G401 (cell line): ENCODE data around the gene ISG15. TPM values are rescaled to one million over a fixed set of nuclear protein-coding genes. Genes with fewer than 3 reads are reported as not detected.
"Not testable (repeated sequence)": the region's sequence is repeated elsewhere in the genome, so short reads cannot be mapped to it uniquely, and the experiment has no call there.

Experiments
- DNase-seq: peaks from one replicate; pipeline ENCODE4 v3.0.0-alpha.2; 2015; ENCODE audit warnings: low spot score
- in situ Hi-C: cut with HindIII; loops from 2 replicates; pipeline ENCODE4 v1.10.0; 2016; ENCODE audit warnings: low sequenced_read_pairs, mixed read lengths
- total RNA-seq: library from RNA; depleted of rRNA; stranded (reverse); fragments of >200 nt; shearing (Covaris generic); gene quantifications from 2 replicates; pipeline ENCODE4 v1.2.3, GENCODE V29; 2014

Gene ISG15
- total RNA-seq, 1 experiment from 2014 or later: 213 TPM

DNA sequence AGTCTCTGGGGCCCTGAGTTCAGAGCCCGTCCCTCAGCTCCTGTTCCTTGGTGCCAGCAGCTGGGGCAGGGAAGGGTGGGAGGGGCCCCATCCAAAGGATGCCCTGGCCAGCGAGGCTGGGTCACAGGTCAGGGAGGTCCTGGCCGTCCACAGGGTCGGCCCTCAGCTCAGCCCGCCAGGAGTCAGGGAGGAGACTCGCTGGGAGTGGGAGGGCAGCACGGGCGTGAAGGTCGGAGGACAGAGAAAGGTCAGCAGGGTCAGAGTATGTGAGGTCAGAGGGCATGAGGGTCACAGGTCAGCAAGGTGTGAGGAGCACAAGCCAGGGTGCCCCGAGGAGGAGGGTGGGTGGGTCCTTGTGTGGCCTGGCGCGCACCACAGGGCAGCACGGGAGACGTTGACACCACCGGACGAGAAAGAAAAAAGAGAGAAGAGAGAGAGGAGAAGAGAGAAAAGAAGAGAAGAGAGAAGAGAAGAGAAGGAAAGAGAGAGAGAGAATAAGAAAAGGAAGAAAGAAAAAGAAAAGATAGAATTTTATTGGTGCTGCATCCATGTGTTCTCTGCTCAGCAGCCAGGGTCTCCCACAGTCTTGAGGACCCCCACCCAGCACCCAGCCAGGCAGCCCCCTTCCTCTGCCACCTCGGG is 38.5 kb upstream of the ISG15 start:
- in situ Hi-C loops: no loop called here
- DNase-seq: no peak

DNA sequence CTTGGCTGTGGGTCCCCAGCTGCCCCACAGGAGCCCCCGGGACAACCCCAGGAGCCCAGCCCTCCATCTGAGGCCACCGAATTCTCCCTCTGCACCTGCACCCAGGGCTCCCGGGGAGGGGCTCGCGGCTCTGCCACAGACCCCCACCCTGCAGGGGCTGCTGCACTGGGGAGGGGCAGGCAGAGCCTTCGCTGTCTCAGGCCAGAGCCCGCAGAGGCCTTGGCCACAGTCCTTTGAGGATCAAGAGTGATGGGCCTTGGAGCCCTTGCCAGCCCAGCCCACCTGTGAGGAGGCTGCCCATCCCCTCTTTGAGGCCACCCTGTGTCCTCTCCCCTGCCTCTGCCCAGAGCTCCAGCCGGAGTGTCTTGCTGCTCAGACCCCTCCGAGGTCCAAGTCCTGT is 37.9 kb upstream of the ISG15 start:
- DNase-seq: no peak
- in situ Hi-C loops: no loop called here

DNA sequence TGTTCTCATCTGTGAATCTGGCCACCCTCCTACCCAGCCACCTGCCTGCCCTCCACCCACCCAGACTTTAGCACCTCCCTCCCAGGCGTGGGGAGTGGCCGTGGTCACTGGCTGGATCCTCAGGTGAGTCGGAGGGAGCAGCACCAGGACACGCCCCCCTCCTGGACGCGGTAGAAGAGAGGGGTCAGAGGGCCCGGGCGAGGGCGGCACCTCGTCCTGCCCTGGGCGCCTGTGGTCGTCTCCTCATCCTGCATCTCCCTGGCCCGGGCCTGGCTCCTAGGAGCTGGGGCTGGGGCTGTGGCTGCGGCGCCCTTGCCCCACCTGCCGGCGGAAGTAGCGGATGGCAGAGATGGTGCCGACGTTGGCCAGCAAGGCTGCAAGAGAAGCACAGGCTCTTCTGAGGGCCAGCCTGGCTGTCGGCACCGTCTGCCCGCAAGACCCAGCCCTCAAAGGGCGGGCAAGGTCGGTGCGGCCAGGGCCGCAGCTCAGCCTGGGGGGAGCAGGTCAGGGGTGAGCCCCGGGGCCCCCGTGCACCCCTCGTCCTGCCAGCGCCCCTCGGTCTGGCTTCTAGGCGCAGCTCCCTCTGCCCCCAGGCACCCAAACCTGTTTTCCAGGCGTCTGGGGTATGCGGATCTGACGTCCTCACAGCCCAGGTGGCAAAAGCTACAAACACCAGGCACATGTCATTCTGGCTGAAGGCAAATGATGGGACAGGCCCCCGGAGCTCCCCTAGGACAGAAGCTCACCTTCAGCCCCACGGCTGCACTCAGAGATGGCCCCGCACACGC is 37.2 kb upstream of the ISG15 start:
- in situ Hi-C loops: no loop called here
- DNase-seq: peak; percentile 34

DNA sequence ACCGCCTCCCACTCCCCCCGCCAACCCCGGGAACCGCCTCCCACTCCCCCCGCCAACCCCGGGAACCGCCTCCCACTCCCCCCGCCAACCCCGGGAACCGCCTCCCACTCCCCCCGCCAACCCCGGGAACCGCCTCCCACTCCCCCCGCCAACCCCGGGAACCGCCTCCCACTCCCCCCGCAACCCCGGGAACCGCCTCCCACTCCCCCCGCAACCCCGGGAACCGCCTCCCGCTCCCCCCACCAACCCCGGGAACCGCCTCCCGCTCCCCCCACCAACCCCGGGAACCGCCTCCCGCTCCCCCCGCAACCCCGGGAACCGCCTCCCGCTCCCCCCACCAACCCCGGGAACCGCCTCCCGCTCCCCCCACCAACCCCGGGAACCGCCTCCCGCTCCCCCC is 36.5 kb upstream of the ISG15 start:
- DNase-seq, in situ Hi-C loops: not testable (repeated sequence)

DNA sequence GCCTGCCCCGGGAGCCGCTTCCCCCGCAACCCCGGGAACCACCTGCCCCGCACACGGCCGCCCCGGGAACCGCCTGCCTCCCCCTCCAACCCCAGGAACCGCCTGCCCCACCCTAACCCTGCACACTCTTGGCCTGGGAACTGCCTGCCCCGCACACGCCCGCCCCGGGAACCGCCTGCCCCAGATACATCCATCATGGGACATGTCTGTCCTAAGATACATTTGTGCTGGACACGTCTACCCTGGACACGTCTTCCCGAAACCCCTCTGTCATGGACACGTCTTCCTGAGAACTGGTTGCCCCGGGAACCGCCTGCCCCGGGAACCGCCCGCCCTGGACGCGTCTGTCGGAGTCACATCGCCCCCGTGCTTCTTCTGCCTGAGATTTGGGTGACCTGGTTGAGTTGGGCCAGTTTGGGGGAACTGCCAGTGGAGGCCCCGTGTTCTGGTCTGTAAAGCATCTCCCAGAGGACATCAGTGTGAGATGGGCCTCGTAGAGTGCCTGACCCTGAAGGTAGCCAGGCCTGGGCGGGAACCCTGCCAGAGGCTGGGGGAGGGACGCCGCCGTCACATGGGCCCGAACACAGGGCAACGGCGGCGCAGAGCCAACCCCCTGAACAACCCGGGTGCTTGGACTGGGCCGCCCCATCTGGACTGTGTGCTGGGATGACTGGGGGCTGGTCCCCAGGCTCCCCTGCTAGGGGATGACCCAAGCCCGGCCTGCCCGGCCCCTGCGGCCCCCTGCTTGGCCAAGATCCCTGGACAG is 35.0 kb upstream of the ISG15 start:
- no peak for DNase-seq
- in situ Hi-C loops: no loop called here

DNA sequence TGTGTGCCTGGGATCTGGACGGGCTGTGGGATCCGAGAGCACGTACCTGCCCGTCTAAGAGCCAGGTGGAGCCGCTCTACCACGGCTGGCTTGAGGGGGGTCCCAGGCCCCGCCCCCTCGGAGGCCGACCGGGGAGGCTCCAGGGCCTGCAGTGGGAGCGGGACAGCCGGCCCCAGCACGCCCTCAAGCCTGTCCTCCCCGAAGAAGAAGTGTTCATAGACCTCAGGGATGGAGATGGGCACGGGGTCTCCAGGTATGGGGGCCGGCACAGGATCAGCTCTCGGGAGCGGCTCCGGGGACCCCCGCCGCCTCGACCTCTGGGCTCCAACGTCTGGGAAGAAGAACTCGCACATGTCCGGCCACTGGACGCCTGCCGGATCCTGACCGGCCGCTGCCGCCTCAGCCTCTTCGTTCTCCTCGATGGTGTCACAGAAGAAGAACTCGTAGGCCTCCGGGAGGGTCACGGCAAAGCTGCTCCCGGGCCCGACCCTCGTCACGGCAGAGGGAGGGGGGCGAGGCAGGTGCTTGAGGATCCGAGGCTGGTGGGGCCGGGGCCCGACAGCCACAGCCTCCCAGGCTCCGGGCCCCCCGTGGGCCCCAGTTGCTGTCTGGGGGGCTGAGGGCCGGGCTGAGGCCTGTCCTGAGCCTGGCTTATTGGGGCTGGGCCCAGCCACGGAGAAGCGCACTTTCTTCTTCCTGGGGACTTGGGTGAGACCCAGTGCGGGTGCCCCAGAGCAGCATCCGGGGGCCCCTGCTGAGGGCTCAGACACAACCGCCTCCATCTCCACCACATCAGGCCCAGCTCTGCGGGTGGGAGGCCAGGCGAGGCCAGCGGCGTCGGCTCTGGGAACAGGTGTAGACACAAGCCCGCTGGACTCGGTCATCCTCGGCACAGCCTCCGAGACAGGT is 34.2 kb upstream of the ISG15 start:
- in situ Hi-C loops: no loop called here
- no peak for DNase-seq

DNA sequence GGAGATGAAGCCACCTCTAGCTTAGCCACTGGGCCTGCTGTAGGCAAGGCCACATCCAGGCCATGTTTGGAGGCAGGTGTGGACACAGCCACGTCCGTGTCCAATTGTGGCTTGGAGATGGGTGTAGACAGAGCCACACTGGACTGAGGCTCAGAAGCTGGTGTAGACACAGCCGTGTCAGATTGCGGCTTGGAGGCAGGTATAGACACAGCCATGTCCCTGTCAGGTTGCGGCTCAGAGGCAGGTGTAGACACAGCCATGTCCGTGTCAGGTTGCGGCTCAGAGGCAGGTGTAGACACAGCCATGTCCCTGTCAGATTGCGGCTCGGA is 33.6 kb upstream of the ISG15 start:
- in situ Hi-C loops: no loop called here
- DNase-seq: no peak

DNA sequence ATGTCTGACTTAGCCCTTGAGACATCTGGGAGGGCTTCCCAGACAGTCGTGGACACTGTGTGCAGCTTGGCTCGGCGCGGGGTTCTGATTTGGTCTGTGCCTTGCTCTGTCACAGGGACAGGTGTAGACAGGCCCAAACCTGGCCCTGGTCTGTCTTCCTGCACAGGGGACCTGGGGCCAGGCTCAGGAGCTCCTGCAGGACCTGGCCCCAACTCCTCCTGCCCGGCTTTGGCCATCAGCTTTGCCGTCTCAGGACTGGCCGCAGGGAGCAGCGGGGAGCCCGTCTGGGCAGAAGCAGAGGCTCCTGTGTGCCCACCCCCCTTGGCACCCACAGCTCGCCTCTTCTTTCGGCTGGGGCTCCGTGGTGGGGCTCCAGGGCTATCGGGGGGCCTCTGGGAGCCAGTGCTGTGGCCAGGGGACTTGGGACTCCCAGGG is 33.1 kb upstream of the ISG15 start:
- in situ Hi-C loops: no loop called here
- no peak for DNase-seq

DNA sequence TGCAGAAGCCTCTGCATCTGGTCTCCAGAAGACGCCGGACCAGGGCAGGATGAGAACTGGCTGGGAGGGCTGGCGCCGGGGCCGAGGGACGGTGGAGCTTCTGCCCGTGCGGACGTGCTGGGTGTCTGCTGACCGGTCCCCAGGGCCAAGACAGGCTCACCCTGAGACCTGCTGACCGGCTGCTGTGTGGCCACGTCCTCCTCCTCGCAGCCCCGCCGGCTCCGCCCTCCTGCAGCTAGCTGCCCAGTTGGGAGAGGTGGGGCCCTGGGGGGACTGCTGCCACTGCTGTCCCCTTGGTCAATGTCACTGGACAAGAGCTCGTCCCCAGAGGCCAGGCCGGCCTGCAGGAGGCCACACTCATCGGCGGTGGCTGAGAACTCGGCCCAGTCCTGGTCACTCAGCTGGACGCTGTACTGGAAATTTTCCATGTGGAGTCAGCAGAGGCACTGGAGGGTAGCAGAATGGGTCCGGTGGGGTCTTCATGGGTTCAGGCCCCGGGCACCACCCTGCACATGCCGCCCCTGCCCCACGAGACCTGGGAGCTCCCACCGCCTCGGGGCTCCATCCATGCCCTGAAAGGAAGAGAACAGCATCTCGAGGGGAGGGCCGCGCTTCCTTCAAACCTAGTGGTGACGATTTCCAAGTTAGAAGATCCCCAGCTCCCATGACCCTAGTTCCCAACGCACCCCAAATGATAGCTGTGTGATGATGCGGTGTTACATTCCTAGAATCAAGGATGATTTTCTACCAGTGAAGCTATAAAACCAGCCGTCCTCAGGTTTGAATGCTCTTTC is 32.5 kb upstream of the ISG15 start:
- in situ Hi-C loops: no loop called here

DNA sequence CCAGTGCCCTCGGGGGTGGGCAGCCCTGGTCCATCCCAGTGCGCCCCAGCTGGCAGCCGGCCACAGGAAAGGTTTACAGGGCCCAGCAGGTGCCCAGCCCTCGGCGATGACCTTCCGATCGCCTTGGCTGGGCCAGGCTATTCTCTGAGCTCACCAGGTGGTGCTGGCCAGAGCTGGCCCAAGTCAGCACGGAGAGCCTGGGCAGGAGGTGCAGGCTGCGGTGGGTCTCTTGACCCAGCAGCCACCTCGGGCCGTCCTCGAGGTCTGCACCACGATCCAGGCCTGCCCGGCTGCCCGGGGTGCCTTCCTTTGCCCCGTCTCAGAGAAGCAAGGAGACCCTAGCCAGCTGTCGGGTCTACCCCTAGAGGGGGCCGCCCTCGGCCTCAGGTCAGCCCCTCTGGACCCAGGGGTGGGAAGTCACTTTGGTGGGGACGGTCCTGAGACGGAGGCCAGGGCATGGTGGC is 31.8 kb upstream of the ISG15 start:
- in situ Hi-C loops: no loop called here
- DNase-seq: no peak

More for the DNA sequence above, 32.5 kb upstream of the ISG15 start:
- no peak for DNase-seq

DNA sequence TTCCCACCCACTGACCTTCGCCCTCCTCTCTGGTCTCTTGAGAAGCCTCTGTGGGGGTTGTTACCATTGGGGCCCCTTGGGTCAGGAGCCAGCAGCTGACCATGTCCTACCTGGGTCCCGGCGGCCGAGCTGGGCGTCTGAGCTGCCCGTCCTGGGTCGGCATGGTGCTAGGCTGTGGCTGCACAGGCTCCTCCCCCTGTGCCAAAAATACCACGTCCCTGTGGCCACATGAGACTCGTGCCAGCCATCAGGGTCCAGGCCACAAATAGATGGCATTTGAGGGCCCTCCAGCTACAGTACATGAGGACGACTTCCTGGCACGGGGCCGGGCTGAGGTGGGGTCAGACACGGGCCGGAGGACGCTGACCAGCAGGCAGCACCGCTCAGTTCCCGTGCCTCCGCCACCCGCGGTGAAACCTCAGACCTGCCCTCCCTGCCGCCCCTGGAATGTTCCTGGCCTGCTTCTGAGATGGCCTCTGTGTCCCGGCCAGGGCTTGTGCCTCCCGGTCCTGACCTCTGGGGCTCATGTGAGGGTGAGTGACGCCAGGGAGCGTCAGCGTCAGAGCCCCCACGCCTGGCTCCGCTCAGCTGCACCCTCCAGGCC is 31.2 kb upstream of the ISG15 start, which contains the start of gene PERM1:
PERM1 (minus strand) TSS at position 139 of the 604 bp plus-strand sequence. CDS start 1,064 bp downstream, outside the sequence.
- in situ Hi-C loops: no loop called here
- DNase-seq: no peak

DNA sequence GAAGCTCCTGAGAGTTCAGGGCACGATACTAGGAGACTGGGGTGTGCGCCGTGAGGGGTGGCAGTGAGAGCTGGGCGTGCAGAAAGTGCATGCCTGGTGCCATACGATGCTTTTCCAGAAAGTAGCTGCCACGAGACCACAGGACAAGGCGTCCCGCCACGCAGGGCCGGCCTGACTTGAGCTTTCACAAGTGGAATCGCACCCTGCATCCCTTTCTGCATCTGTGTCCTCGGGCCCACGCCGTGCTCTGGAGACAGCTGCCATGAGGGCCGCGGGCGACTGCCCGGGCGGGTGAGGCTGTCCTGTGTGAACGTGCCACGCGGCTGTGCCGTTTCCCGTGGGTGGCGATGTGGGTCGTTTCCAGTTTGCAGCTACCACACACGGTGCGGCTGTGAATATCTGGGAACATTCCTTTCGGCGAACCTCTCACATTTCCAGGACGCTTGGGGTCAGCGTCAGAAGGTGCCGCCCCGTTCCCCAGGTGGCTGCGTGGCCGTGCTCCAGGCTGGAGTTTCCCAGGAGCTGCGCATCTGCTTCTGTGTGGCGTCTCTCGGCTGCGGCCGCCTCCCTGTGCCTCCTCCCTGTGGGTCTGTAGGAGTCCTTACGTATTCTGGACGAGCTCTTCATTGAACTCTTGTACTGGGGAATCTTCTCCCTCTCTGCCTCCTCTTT is 30.4 kb upstream of the ISG15 start:
- in situ Hi-C loops: no loop called here
- no peak for DNase-seq

DNA sequence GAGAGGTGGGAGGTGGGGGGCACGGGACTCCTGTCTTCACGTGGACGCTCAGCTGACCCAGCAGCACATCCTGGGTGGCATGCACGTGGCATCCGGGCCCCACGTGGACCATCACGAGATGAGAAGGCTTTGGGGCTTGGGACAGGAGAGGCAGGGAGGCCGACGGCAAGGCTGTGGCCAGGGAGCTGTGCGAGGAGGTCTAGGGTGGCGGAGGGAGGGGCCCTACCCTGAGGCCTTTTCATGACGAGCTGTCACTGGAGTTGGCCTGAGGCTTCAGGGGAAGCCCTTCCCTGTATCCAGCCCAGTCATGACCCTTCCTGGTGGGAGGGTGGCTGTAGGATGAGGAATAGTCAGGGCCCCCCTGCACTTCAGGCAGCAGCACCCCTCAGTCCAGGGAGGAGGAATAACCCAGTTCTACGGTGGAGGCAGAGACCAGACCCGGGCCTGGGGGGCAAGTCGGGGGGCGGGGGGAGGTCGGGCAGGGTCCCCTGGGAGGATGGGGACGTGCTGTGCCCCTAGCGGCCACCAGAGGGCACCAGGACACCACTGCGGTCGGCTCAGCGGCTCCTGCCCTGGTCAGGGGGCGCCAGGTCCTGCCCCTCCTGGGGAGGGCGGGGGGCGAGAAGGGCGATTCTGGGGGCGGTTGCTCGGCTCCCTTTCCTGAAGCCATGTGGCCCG is 29.4 kb upstream of the ISG15 start:
- no peak for DNase-seq

DNA sequence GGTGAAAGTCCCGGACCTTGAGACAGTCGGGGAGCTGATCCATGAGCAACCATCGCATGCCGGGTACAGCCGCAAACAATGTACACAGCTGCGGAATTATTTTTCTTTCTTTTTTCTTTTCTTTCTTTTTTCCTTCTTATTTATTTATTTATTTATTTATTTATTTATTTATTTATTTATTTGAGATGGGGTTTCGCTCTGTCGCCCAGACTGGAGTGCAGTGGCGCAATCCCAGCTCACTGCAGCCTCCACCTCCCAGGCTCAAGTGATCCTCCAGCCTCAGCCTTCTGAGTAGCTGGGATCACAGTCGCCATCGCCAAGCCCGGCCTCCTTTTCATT is 28.9 kb upstream of the ISG15 start:
- DNase-seq: no peak
- in situ Hi-C loops: no loop called here

More for the DNA sequence above, 29.4 kb upstream of the ISG15 start:
- in situ Hi-C loops: no loop called here

DNA sequence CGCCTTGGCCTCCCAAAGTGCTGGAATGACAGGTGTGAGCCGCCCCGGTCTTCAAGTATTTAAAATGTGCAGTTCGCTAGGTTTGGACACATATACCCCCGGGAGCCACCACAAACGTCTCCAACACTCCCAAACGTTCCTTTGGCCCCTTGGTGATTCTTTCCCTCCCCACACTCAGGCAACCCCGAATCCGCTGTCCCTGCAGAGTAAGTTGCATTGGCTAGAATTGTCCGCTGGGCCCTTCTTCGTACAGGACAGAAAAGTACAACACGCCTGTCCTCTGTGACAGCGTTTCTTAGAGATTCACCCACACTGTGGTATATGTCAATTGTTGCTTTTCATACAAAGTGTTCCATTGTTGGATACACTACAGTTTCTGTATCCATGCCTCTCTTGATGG is 28.2 kb upstream of the ISG15 start:
- DNase-seq: no peak
- in situ Hi-C loops: no loop called here

DNA sequence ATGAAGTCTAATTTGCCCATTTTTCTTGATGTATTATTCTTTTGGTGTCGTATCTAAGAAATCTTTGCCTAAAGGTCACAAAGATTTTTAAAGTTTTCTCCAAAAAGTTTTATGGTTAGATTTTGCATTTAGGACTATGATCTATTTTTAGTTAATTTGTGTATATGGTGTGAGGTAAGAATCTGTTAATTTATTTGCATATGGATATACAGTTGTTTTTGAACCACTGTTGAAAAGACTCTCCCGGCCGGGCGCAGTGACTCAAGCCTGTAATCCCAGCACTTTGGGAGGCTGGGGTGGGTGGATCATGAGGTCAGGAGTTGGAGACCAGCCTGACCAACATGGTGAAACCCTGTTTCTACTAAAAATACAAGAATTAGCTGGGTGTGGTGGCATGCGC is 25.2 kb upstream of the ISG15 start:
- in situ Hi-C loops: not testable (repeated sequence)

DNA sequence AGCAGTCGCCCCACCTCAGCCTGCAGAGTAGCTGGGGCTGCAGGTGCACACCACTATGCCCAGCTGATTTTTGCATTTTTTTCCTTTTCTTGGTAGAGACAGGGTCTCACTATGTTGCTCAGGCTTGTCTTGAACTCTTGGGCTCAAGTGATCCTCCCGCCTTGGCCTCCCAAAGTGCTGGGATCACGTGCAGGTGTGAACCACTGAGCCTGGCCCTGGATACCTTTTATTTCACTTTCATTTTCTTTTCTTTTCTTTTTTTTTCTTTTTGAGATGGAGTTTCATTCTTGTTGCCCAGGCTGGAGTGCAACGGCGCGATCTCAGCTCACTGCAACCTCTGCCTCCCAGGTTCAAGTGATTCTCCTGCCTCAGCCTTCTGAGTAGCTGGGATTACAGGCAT is 22.0 kb upstream of the ISG15 start:
- DNase-seq, in situ Hi-C loops: not testable (repeated sequence)

More for the DNA sequence above, 25.2 kb upstream of the ISG15 start:
- DNase-seq: not testable (repeated sequence)
